ENCODE measurements around the gene SEC62.

GRCh38 chr3:169929830-169930519, 36.6 kb upstream of the SEC62 start:
- TF ChIP-seq CTCF (IDR thresholded peaks at IDR 0.05) (no peak), POLR2A (IDR thresholded peaks at IDR 0.05) (no peak)

Measured in uterus (tissue), 2 donors.